GM21723 (cell line): Measurements from ENCODE around the gene ATG2B.
A peak's percentile ranks its signal among the peaks of the same experiment; 100 is the strongest.
"Not testable (repeated sequence)": the region's sequence is repeated elsewhere in the genome, so short reads cannot be mapped to it uniquely, and the experiment has no call there.

Experiments used
- ATAC-seq: cut with Tn5 transposase; IDR thresholded peaks from one replicate; pipeline ENCODE4 v1.9.1; 2021; ENCODE audit warnings: mild to moderate bottlenecking, moderate library complexity; ENCODE audit not compliant: unreplicated experiment

The ATG2B gene

GRCh38 chr14:96376093-96376492, 13.0 kb upstream of the ATG2B start:
- ATAC-seq, result no peak

DNA sequence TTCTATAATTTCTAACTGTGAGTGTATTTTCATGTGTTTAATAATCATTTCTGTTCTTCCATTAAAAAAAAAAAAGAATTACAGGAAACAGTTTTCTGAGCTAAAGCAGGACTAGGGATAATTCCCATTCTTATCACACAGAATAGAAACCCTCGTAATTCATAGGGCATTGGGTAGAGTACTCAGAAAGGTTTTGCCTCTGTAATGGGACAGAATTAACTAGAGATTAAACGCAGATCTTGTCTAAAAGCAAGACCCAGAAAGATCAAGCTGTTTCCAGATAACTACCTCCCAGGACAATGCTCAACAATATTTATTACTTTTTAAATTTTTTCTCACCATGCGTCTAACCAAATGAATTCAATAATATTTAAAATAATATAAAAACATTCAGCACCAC, 10.4 kb upstream of the ATG2B start:
- no peak for ATAC-seq

- no peak for ATAC-seq
Measured at GRCh38 chr14:96370528-96370927, 7.4 kb upstream of the ATG2B start.

- ATAC-seq, result no peak
Measured at GRCh38 chr14:96368534-96368933, 5.4 kb upstream of the ATG2B start.

DNA sequence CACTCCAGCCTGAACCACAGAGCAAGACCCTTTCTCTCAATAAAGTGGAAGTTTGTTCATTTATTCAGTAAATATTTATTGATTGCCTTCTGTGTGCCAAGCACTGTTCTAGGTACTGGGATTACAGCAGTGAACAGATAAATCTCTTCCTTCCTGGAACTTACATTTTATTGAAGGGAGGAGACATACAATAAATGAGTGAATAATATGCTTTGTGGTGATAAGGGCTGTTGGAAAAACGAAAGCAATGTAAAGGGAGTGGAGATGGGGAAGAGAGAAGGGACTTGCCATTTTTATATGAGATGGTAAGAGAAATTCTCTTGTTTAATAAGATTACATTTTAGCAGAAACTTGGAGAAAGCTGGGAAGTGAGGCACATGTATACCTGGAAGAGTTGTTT, 1.8 kb upstream of the ATG2B start:
- no peak for ATAC-seq

DNA sequence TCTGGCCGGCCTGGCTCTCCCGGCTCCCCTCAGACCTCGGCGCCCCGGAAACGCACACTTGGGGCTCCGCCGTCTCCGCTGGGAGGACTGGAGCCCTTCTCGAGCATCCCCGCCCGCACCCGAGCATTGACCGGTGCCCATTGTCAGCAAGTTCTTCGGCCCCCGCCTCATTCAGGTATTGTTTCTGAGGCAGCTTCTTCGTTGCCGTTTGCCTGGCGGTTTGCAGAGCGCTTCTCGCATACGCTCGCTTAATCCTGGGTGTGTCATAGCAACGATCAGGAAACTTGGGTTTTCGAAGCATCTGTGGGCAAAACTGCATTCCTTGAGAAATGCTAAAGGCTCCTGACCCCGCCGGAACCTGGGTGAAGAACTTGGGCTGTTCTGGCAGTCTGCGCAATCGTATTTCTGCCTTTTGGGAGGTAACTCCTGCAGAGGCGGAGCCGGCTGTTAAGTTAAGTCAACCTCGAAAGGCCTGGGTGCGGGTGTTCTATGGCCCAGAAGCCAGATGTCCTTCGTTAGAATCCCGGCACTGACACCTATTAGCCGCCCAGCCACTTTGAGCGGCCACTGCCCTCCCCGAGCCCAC, 703 bp upstream of the ATG2B start:
- peak; percentile 38 for ATAC-seq

GRCh38 chr14:96362071-96362964, 823 bp downstream of the ATG2B start:
- ATAC-seq, result peak; percentile 30

GRCh38 chr14:96359959-96360358, 3.2 kb downstream of the ATG2B start:
- no peak for ATAC-seq

GRCh38 chr14:96357216-96357615, 5.9 kb downstream of the ATG2B start:
- ATAC-seq, result no peak

GRCh38 chr14:96354246-96354645, 8.9 kb downstream of the ATG2B start:
- ATAC-seq, result no peak

DNA sequence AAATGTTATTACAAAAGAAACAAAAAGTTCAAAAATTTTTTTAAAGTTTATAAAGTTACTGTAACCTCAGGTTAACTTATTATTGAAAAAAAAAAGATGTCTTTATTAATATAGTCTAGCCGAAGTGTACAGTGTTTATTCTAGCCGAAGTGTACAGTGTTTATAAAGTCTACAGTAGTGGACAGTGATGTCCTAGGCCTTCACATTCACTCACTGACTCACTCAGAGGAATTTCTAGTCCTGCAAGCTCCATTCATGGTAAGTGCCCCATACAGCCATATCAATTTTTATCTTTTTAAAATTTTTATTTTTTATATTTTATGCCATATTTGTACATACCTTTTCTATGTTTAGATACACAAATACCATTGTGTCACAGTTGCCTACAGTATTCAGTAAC, 10.4 kb downstream of the ATG2B start:
- no peak for ATAC-seq

DNA sequence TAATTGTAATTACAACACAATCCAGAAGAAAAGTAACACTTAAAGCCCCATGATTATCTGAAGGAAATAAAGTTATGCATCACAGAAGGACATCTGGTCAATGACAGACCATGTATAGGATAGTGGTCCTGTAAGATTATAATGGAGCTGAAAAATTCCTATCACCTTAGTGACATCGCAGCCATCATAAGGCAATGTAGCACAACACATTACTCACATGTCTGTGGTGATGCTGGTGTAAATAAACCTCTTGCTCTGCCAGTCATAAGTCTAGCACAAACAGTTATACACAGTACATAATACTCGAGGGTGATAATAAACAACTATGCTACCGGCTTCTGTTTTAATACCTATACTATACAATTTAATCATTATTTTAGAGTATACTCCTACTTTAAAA, 11.2 kb downstream of the ATG2B start:
- ATAC-seq, result no peak

DNA sequence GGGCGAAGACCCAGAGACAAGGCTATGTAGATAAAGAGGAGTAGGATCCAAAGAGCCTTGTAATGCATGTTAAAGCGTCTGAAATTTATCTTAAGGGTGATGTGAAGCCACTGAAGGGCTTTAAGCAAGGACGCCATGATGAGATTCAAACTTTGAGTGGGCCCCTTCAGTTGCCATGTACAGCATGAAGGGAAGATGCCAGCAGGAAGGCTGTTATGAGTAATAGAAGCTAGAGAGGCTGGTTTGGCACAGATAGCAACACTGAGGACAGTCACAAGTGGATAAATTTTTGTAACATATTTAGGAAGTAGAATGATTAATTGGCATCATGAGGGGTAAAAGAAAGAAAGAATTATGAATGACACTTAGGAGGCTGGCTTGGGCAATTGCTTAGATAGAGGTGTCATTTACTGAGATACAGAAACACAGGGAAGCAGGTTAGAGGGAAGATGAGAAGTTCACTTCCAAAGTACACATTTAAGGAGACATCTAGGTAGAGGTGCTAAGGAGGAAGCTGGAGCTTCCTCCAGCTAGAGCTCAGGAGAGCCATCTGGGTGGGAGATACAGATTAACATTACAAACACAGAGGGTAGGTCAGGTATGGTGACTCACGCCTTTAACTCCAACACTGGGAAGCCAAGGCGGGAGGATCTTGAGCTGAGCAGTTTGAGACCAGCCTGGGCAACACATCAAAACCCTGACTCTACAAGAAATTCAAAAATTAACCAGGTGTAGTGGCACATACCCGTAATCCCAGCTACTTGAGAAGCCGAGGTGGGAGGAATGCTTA, 13.7 kb downstream of the ATG2B start:
- ATAC-seq, result no peak

DNA sequence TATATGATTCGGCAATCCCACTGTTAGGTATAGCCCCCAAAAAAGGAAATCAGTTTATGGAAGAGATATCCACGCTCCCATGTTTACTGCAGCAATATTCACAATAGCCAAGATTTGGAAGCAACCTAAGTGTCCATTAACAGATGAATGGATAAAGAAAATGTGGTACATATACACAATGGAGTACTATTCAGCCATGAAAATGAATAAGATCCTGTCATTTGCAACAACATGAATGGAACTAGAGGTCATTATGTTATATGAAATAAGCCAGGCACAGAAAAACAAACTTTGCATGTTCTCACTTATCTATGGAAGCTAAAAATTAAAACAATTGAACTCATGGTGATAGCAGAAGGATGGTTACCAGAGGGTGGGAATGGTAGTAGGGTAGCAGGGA, 15.2 kb downstream of the ATG2B start:
- ATAC-seq, result not testable (repeated sequence)

- ATAC-seq, result no peak
Measured at GRCh38 chr14:96345669-96346068, 17.5 kb downstream of the ATG2B start.

DNA sequence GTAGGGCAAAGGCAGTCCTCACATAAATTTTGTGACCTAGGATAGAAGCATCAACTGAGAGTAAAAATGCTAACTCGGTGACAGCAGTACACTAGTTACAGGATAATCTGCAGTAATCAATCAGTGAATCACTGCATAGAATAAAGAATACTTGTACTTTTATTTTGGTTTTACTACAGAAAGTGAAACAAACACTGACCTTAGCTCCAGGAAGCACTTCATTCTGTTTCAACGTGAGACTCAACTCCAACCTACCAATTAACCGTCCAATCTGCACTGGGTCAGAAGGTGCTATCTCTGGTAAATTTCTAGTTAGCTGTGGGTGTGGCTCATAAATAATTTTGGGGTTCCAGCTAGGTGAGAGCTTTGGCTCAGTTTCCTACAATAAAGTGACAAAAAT, 21.8 kb downstream of the ATG2B start:
- ATAC-seq, result no peak

DNA sequence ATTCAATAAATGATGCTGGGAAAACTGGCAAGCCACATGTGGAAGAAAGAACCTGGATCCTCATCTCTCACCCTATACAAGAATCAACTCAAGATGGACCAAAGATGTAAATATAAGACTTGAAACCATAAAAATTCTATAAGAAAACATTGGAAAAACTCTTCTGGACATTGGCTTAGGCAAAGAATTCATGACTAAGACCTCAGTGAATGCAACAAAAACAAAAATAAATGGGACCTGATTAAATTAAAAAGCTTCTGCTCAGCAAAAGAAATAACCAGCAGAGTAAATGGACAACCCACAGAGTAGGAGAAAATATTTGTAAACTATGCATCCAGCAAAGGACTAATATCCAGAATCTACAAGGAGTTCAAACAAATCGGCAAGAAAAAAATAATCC, 24.6 kb downstream of the ATG2B start:
- no peak for ATAC-seq

GRCh38 chr14:96324219-96324618, 38.9 kb downstream of the ATG2B start:
- ATAC-seq, result no peak

DNA sequence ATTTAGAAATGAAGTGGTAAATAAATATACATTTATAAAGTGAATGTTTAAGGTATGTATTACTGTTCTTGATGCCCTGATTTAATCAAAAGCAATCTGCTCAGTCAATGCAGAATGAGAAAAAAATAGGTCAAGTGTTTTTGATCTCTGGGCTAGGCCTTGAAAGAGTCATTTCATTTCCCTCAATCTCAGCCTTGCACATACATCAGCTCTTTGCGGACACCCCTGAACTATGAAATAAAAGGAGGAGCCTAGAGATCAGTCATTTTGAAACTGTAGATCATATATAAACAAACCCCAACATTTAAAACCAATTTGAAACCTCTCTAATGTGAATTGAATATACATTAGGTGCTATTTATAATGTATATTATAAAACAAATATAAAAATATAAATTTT, 42.5 kb downstream of the ATG2B start:
- ATAC-seq, result no peak

- ATAC-seq, result no peak
Measured at GRCh38 chr14:96318836-96319235, 44.3 kb downstream of the ATG2B start.

- ATAC-seq, result no peak
Measured at GRCh38 chr14:96316087-96316486, 47.1 kb downstream of the ATG2B start.

- ATAC-seq, result no peak
Measured at GRCh38 chr14:96310906-96311305, 52.2 kb downstream of the ATG2B start.
